Ovary (tissue), 9 donors: Measurements from ENCODE around the gene TBX4. TPM values are rescaled to one million over a fixed set of nuclear protein-coding genes. Genes with fewer than 3 reads are reported as not detected.

Source experiments
- DNase-seq, 5 donors: peaks; one replicate each; pipeline ENCODE4 v3.0.0-alpha.2; 2019 to 2020
- H3K27ac ChIP-seq, 2 donors: fragments of 200-600 bp; one replicate each; pipeline versions ENCODE4 v1.5.1 to v1.8.0; 2019 to 2022
- H3K27me3 ChIP-seq: fragments of 200-600 bp; one replicate; pipeline ENCODE4 v1.8.0; 2022
- H3K36me3 ChIP-seq: fragments of 200-600 bp; sonication (generic); one replicate; pipeline ENCODE4 v1.5.1; 2019
- H3K4me1 ChIP-seq: one replicate; pipeline ENCODE4 v1.8.1; 2013; ENCODE audit warnings: mild to moderate bottlenecking, moderate library complexity; ENCODE audit not compliant: insufficient read depth
- H3K4me3 ChIP-seq: fragments of 200-600 bp; sonication (generic); one replicate; pipeline ENCODE4 v1.5.1; 2017
- H3K9me3 ChIP-seq, 2 donors: fragments of 200-600 bp in 1 of 2; sonication (generic) in 1 of 2; one replicate each; pipeline versions ENCODE4 v1.5.1 to v1.8.1; 2013 to 2019; ENCODE audit warnings: mild to moderate bottlenecking in 1 of 2, moderate library complexity in 1 of 2
- EP300 ChIP-seq: sonication (generic); formaldehyde crosslinking; IDR thresholded peaks from one replicate; pipeline ENCODE4 v1.6.1; 2017; ENCODE audit warnings: antibody characterized with exemption
- POLR2A ChIP-seq: fragments of 450-650 bp; IDR thresholded peaks from one replicate; pipeline ENCODE4 v1.6.1; 2017; ENCODE audit warnings: antibody characterized with exemption, mild to moderate bottlenecking, moderate library complexity
- WGBS, 3 donors: extraction: QIAGEN DNeasy Blood & Tissue Kit in 1 of 3; methylation state at CpG; one replicate each; pipeline versions ENCODE4 v1.1.5 to v1.1.7; 2013 to 2017; 5-methylcytosine and 5-hydroxymethylcytosine counted together
- intact Hi-C, 4 donors: fragments of 100-400 bp; cut with DNase I; formaldehyde crosslinking; loops; one replicate each; pipeline versions ENCODE4 v1.11.0 to v1.15.1; 2022 to 2023
- polyA plus RNA-seq, 2 donors: library from polyadenylated mRNA; stranded (reverse); fragments of 200-250 nt in 1 of 2; fragments of 350-450 nt in 1 of 2; fragmentation: Illumina TruSeq in 1 of 2; extraction: RNeasy Lipid Tissue Mini Kit (QIAGEN cat#74804) in 1 of 2; gene quantifications; one replicate each; pipeline ENCODE4 v1.2.3, GENCODE V29; 2013 to 2014
- total RNA-seq, 7 donors: library from RNA; depleted of rRNA in 2 of 7; stranded (reverse); fragments of >200 nt in 2 of 7; fragmentation: NEBNext Ultra II Directional in 3 of 7; extraction: Animal tissue kit (Norgen Biotek cat#: 25700) in 3 of 7; gene quantifications; one replicate each; pipeline versions ENCODE4 v1.1.0 to v1.2.4, GENCODE V29; 2016 to 2023
- TF ChIP-seq, protein P1 (sequence below), 3 donors: fragments of 450-650 bp in 2 of 3; fragments of 200-600 bp in 1 of 3; IDR thresholded peaks; one replicate each; pipeline versions ENCODE4 v1.5.1 to v1.8.0; 2016 to 2022; ENCODE audit warnings: antibody characterized with exemption in 3 of 3, mild to moderate bottlenecking in 1 of 3
- donor health status: DM: no; HTN: no; CAD: no; lungs with moderate emphysema.
- donor health status: DM: no; HTN: no; CAD: no.
- donor health status: Bipolar disorder and iron deficiency.
- donor health status: DM: yes; HTN: yes; CAD: no.
- donor health status: DM: no; HTN: no; CAD: no.
- donor health status: DM: yes; HTN: yes; CAD: no.

TBX4 gene
- total and polyA plus RNA-seq, 9 donors, result 0.18 TPM; not detected in 8

DNA sequence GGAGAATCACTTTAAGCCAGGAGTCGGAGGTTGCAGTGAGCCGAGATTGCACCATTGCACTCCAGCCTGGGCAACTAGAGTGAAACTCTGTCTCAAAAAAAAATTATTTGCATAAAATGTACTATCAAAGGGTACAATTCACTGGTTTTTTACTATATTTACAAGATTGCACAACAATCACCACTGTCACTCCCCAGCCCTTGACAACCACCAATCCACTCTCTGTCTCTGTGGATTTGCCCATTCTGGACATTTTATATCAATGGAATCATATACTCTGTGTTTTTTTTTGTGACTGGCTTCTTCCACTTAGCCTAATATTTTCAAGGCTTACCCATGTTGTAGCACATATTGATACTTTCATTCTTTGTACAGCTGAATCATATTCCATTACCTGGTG, 33.8 kb upstream of the TBX4 start:
- WGBS, 3 donors, result 69 to 86% (median 70%) methylated on average over 2 of the region's 2 CpGs
- Histone ChIP-seq H3K4me3 (no peak overlapping the region), H3K27me3 (no peaks in the 10 kb centered on the region), H3K27ac (no peak overlapping the region), H3K36me3 (no peaks in the 10 kb centered on the region), H3K4me1 (peaks cover 5% of the 10 kb centered on the region), H3K9me3 (no peaks in the 10 kb centered on the region)
- DNase-seq, result no peak
- no peak for TF ChIP-seq EP300
- TF ChIP-seq POLR2A, result no peak
- TF ChIP-seq, protein P1, sequence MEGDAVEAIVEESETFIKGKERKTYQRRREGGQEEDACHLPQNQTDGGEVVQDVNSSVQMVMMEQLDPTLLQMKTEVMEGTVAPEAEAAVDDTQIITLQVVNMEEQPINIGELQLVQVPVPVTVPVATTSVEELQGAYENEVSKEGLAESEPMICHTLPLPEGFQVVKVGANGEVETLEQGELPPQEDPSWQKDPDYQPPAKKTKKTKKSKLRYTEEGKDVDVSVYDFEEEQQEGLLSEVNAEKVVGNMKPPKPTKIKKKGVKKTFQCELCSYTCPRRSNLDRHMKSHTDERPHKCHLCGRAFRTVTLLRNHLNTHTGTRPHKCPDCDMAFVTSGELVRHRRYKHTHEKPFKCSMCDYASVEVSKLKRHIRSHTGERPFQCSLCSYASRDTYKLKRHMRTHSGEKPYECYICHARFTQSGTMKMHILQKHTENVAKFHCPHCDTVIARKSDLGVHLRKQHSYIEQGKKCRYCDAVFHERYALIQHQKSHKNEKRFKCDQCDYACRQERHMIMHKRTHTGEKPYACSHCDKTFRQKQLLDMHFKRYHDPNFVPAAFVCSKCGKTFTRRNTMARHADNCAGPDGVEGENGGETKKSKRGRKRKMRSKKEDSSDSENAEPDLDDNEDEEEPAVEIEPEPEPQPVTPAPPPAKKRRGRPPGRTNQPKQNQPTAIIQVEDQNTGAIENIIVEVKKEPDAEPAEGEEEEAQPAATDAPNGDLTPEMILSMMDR (IDR thresholded peaks at IDR 0.05), result no peak
- intact Hi-C loops, result loop anchor here in 3 of 4 donors (10.0 kb wide), 5 partner anchors 136 to 646 kb away; partner anchors contain the start of genes INTS2 (in 1 of the 3) and MED13 (in 1 of the 3)

DNA sequence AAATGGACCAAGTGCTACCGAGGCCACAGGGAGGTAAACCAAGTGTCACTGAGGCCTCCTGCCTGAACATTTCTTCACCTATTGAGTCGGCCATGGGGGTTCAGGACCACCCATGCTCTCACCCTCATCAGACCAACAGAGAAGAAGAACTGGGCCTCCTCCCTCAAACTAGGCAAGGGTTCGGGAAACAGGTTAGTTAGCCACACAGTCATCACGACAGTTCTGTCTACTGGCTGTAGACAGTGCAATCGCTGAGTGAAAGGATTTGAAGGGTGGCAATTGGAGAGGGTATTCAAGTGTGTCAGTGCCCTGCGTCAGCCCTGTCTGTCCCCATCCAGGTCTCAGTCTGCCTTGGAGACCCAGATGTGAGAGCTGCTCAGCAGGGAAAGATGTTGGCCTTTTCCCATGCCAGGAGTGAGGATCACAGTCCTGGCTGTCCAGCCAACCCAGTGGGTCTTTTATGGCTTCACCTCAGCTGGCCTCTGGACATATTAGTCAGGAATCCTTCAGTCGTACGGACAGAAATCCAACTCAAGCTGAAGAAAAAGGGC, 32.7 kb upstream of the TBX4 start:
- Histone ChIP-seq H3K4me1 (peaks cover 5% of the 10 kb centered on the region), H3K4me3 (no peak overlapping the region), H3K9me3 (no peaks in the 10 kb centered on the region), H3K27me3 (no peaks in the 10 kb centered on the region), H3K27ac (no peak overlapping the region), H3K36me3 (no peaks in the 10 kb centered on the region)
- intact Hi-C loops, result loop anchor here in 3 of 4 donors (10.0 kb wide), 5 partner anchors 135 to 645 kb away; partner anchors contain the start of genes INTS2 (in 1 of the 3) and MED13 (in 1 of the 3)
- WGBS, 3 donors, result 65 to 66% (median 66%) methylated on average over 8 of the region's 8 CpGs
- TF ChIP-seq POLR2A (no peak), EP300 (no peak)
- TF ChIP-seq, protein P1 (IDR thresholded peaks at IDR 0.05), result no peak
- DNase-seq, result no peak

- no peaks in the 10 kb centered on the region for H3K9me3 ChIP-seq
- WGBS, 3 donors, result 41 to 44% (median 42%) methylated on average over 4 of the region's 4 CpGs
- no peak overlapping the region for H3K4me3 ChIP-seq
- TF ChIP-seq, protein P1 (IDR thresholded peaks at IDR 0.05), result no peak
- no peak for TF ChIP-seq EP300
- no peak for TF ChIP-seq POLR2A
- DNase-seq, result no peak
- H3K27ac ChIP-seq, result no peak overlapping the region
- no peaks in the 10 kb centered on the region for H3K27me3 ChIP-seq
- intact Hi-C loops, result no loop called here
- H3K36me3 ChIP-seq, result no peaks in the 10 kb centered on the region
- peaks cover 5% of the 10 kb centered on the region for H3K4me1 ChIP-seq
These were observed 32.2 kb upstream of the TBX4 start for GRCh38 chr17:61420052-61420451.

GRCh38 chr17:61420745-61421398, 31.4 kb upstream of the TBX4 start:
- intact Hi-C loops, result no loop called here
- 76 to 79% (median 79%) methylated on average over 4 of the region's 4 CpGs for WGBS, 3 donors
- H3K4me1 ChIP-seq, result peaks cover 5% of the 10 kb centered on the region
- H3K9me3 ChIP-seq, result no peaks in the 10 kb centered on the region
- no peaks in the 10 kb centered on the region for H3K27me3 ChIP-seq
- TF ChIP-seq, protein P1 (IDR thresholded peaks at IDR 0.05), result no peak
- TF ChIP-seq EP300 (no peak), POLR2A (no peak)
- no peak for DNase-seq
- H3K27ac ChIP-seq, result no peak overlapping the region
- H3K4me3 ChIP-seq, result no peak overlapping the region
- no peaks in the 10 kb centered on the region for H3K36me3 ChIP-seq
